HL-60 (cell line): Measurements from ENCODE around the gene HS6ST2.

ENCODE experiments used
- CTCF ChIP-seq: IDR thresholded peaks from one replicate; pipeline ENCODE4 v1.5.1; 2011; ENCODE audit warnings: low read length, control low read depth, inconsistent platforms; ENCODE audit not compliant: insufficient read depth
- POLR2AphosphoS5 ChIP-seq: IDR thresholded peaks from 2 replicates; pipeline ENCODE4 v1.6.1; 2012; ENCODE audit warnings: low read depth

- TF ChIP-seq CTCF (no peak), POLR2AphosphoS5 (no peak)
These were observed 148.8 kb downstream of the HS6ST2 start for GRCh38 chrX:132809581-132809980.
